HG02588 (cell line): ENCODE results near the gene CDC14B.
"Not testable (repeated sequence)": the region's sequence is repeated elsewhere in the genome, so short reads cannot be mapped to it uniquely, and the experiment has no call there.

ENCODE experiments used
- ATAC-seq: cut with Tn5 transposase; IDR thresholded peaks from one replicate; pipeline ENCODE4 v1.9.1; 2021; ENCODE audit warnings: mild to moderate bottlenecking, moderate library complexity; ENCODE audit not compliant: unreplicated experiment

CDC14B gene

DNA sequence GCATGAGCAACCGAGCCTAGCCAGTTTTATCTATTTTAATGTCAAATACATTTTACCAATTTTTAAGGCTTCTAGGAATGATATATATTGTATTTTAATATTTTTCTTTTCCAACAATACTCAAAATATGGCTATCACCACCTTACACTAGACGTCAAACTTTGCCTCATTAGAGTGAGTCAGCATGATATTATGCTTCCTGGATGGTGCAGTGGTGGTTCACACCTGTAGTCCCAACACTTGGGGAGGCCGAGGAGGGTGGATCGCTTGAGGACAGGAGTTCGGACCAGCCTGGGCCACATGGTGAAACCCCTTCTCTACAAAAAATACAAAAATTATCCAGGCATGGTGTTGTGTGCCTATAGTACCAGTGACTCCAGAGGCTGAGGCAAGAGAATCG is 7.3 kb upstream of the CDC14B start:
- ATAC-seq, result no peak

GRCh38 chr9:96621618-96622017 is 2.0 kb upstream of the CDC14B start:
- no peak for ATAC-seq

GRCh38 chr9:96620832-96621269 is 1.2 kb upstream of the CDC14B start:
- ATAC-seq, result no peak

- ATAC-seq, result no peak
These were observed 505 bp upstream of the CDC14B start for GRCh38 chr9:96620181-96620514.

DNA sequence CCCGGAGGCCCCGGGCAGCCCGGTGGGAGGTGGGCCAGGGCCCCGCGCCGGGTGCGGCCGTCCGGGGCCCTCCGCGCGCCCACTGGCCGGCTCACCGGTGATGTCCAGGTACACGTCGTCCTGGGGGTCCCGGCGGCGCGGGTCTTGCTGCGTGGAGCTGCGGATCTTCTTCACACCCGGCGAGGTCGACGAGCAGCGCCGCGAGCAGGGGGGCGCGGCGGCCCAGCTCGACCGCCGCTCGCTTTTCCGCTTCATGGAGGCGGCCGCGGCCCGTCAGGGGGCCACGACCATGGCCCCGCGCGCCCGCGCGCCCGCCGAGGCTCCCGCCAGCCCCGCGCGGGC is 548 bp downstream of the CDC14B start:
- peak; percentile 17 for ATAC-seq

- ATAC-seq, result no peak
These were observed 1.2 kb downstream of the CDC14B start for GRCh38 chr9:96618209-96619123.

DNA sequence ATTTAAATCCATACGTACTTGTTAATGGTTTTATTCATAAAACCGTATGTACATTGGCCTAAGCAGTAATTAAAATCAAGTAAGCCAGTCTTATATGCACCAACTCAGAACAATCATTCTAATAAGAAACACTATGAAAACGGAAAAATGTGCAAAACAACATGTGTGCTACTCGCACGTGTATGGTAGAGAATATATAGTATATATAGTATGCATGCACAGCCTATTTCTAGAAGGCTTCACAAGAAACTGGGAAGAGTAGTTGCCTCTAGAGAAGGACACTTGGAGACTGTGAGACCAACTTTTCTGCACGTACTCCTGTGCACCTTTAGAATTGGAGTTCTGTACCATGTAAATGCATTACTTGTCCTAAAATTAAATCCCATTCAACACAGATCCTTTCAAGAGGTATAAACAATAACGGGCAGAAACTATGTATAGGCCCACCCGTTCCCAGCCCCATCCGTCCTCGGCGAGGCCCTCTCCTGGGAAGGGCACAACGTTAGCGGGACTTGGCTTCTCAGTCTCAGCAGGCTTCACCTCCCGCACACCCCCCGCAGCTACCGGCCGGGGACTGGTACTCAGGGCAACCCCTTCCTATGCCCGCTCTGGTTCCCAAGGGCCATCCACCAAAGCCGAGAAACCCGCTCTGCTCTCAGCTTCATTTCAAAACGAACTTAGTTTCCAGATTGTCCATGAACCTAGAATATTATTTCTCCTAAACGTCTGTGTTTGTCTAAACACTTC is 2.0 kb downstream of the CDC14B start:
- no peak for ATAC-seq

DNA sequence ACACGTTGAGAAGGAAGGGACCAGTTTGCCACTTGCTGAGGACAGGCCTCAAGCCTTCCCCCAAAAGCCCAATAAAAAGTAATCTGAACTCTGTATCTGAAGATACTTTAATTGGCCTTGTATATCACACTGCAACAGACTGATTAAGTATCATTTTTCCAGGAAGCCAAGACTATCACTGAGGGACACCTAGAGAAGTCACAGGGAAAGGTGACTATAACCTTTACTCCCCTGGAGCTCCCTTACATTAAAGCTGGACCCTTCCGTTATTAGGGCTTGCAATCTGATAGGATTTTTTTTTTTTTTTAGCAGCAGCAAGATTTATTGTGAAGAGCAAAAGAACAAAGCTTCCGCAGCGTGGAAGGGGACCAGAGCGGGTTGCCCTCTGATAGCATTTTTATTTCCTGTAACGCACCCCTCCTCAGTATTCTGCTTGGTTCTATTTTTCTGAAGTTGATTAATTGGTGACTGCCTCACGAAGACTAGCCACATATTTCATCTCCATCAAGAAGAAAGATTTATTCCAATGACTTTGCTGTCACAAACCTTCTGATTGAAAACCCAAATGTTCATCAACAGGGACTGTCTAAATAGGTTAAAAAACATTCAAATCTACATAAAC is 2.7 kb downstream of the CDC14B start:
- no peak for ATAC-seq

DNA sequence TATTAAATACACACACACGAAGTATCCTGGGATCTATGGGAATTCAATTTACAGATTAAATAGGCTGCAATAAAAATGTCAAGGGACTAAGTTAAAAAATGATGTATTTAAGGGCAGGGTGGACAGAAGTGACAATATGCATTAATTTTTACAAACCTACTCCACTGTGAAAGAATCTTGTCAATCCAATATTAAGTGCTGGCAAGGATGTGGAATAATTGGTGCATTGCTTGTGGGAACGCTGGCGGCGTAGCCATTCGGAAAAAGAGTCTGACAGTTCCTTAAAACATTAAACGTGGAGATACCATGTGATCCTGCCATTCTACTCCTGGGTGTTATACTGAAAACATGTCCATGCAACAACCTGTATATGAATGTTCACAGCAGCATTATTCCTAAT is 4.2 kb downstream of the CDC14B start:
- no peak for ATAC-seq

GRCh38 chr9:96614664-96615063 is 5.0 kb downstream of the CDC14B start:
- not testable (repeated sequence) for ATAC-seq

DNA sequence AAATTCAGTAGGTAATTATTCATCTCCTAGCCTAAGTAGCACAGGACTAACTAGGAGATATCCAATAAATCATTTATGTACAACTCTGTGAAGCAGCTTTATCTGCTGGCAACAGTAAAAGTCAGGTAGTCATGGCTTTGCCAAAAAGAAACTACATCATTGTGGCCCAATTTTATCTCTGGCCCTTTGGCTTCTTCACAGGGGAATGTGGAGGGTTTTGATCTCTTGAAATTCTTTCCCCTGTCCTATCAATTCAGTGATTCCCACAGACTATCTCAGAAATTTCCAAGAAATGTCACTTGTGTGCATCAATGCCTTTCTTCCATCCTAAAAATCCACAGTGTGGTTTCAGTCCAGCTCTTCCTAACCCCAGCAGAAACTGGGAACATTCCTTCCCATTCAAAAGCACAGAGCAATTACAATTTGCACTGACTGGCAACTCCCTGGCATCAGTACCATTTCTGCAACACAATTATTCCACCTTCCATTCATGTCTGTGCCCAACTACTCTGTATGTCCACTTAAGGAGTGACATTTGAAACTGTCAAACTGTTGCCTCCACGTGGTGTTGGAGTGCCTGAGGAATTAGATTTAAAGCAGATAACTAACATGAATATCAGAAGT is 6.6 kb downstream of the CDC14B start:
- no peak for ATAC-seq

- ATAC-seq, result no peak
These were observed 7.3 kb downstream of the CDC14B start for GRCh38 chr9:96612105-96612965.

DNA sequence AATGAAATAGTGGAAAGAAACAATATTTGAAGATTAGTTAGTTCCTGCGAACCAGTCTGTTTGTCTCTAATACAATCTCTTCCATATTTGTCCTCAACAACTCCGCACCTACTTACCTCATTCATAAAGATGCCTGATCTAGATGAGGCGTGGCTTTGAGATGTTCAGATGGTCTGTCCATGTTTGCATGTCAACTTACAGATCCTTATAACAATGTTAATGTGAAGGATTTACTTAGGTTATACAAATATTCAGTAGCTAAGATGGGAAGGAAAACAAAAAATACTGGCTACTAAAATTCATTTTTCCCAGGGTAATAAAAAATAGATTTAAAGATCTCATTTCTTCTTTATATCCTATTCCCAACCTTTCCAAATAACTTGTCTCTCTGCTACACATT is 8.3 kb downstream of the CDC14B start:
- ATAC-seq, result no peak

- ATAC-seq, result no peak
These were observed 9.9 kb downstream of the CDC14B start for GRCh38 chr9:96609732-96610131.

- ATAC-seq, result no peak
These were observed 11.7 kb downstream of the CDC14B start for GRCh38 chr9:96607971-96608370.

GRCh38 chr9:96605328-96605727 is 14.3 kb downstream of the CDC14B start:
- no peak for ATAC-seq

DNA sequence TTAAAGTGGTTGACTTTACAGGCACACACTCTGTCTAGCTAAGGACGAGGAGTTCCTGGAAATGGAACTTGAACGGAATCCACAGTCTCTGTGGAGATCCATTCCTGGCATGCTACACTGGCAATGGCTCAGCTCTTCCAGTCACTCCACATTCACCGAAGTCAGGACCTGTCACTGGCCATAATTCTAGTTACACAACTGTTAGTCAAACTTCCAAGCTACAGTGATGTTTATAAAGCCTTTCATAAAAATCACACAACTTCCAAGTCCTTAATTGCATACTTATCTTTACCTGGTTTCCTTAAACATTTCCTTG is 15.7 kb downstream of the CDC14B start:
- no peak for ATAC-seq

DNA sequence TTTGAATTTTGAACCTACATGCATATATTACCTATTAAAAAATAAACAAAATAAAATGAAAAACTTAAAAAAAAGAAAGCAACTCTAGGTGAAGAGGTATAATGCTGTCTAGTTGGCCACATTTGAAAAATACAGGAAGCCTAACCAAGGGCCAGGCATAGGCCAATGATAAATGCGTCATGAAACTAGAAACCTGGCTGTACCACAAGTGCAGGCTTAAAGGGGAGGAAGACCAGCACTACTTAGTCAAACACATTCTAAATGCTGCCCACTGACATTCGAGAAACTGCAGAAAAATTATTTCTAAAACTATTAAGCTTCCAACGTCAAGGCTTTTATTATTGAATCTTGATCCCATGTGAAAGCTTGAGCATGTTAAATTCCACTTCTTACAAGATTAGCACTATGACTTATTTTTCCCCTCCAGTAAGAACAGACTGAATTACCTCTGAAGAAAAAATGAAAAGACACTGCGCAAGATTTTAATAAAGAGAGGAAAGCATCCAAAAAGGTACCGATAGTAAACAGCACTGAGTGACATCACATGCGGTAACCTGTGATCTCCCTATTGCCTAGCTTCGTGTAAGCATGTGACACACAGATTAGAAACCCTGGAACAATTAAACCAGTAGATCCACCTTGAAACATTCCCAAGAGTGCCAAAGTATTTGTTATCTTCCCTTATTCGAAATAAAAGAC is 16.2 kb downstream of the CDC14B start:
- no peak for ATAC-seq

DNA sequence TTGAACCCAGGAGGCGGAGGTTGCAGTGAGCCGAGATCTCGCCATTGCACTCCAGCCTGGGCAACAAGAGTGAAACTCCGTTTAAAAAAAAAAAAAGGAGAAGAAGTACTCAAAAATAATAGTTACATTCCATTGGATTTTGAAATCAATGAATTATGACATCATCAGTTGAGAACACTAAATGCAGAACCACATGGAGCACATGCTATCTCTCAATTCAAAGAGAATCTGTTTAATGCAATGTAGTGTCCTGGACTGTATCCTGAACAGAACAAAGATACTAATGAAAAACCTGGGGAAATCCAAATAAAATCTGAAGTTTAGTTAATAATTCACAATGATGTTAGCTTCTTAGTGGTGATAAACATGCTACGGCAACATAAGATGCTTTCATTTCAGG is 20.3 kb downstream of the CDC14B start:
- ATAC-seq, result no peak

DNA sequence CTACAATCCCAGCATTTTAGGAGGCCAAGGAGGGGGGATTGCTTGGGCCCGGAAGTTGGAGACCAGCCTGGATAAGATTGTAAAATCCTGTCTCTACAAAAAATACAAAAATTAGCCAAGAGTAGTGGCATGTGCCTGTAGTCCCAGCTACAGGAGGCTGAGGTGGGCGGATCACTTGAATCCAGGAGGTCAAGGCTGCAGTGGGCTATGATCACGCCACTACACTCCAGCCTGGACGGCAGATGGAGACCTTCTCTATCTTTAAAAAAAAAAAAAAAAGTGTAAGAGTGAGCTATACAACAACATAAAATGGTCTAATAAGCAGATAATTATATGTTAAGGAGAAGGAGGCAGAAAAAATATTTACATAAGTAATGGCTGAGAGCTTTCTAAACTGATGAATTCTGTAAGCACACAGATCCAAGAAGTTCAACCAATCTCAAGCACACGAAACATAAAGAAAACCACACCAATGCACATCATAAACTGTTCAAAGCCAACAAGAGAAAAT is 23.0 kb downstream of the CDC14B start:
- no peak for ATAC-seq
